ENCODE measurements around the gene NUDT16L1. TPM values are rescaled to one million over a fixed set of nuclear protein-coding genes. Genes with fewer than 3 reads are reported as not detected.
A peak's percentile ranks its signal among the peaks of the same experiment; 100 is the strongest.

The NUDT16L1 gene
- total RNA-seq, 1 donor, result 28.5 TPM

DNA sequence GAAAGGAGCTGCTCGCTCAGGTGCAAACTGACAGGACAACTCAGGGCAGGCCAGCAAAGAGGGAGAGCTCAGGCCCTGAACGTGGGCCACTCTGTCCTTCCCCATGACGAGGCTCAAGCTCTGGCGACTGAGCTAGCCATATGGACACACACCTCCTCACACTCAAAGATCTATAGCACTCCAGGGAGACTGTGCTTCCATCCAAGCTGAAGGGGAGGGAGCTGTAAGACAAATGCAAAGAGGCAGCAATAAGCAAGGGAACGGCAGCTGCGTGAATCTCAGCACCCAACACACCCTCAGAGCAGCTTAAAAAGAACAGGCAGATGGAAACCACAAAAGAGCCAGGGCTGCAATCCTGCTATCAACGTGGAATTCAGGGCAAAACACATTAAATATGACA is 13.5 kb downstream of the NUDT16L1 start:
- no peak for DNase-seq (ENCODE audit: low read depth)
- TF ChIP-seq CTCF (IDR thresholded peaks at IDR 0.05; ENCODE audit: insufficient read depth, low read depth, low read length), result no peak
- no peak overlapping the region for H3K4me3 ChIP-seq (ENCODE audit: low read depth, low read length)

- no peak for TF ChIP-seq CTCF (IDR thresholded peaks at IDR 0.05; ENCODE audit: insufficient read depth, low read depth, low read length)
- peak; percentile 27 for DNase-seq (ENCODE audit: low read depth)
- H3K4me3 ChIP-seq (ENCODE audit: low read depth, low read length), result no peak overlapping the region
These were observed 16.1 kb downstream of the NUDT16L1 start for GRCh38 chr16:4709481-4709880.

DNA sequence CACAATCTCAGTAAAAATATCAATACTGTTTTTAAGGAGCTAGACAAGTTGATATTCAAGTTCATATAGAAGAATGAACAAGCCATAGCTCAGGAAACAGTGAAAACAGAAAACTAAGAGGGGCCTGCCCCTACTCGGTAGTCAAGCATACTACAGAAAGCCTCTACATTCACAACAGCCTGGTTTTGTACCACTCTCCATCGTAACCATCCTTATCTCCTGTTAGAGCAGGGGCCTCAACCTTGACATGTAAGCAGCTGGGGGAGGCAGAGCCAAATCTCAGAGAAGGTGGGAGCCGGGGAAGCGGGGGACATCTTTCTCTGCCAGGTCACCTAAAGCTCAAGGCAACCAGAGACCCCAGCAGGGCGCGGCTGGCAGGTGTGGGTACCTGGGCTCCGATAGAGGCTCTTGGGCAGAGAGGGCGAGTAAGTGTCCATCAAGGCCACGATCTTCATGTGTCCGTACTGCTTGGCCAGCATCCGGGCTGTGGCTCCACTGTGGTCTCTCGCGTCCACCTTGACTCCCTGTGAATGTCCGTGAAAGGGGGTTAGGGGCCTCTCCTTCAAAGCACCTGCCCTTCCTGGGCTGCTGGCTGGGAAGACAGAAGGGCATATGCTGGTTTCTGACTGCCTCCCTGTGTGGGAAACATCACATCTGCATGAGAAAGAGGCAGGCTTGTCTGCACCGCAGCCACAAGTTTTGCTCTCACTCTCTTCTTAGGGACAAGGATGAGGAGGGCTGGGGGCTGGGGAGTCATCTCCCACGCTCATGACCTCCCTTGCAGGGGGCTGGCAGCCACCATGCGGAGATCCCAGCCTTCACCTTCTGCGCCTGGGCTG is 20.5 kb downstream of the NUDT16L1 start:
- H3K4me3 ChIP-seq (ENCODE audit: low read depth, low read length), result no peak overlapping the region
- no peak for TF ChIP-seq CTCF (IDR thresholded peaks at IDR 0.05; ENCODE audit: insufficient read depth, low read depth, low read length)
- DNase-seq (ENCODE audit: low read depth), result no peak

GRCh38 chr16:4714996-4715395 is 21.6 kb downstream of the NUDT16L1 start:
- no peak overlapping the region for H3K4me3 ChIP-seq (ENCODE audit: low read depth, low read length)
- DNase-seq (ENCODE audit: low read depth), result no peak
- no peak for TF ChIP-seq CTCF (IDR thresholded peaks at IDR 0.05; ENCODE audit: insufficient read depth, low read depth, low read length)

- no peak for DNase-seq (ENCODE audit: low read depth)
- H3K4me3 ChIP-seq (ENCODE audit: low read depth, low read length), result no peak overlapping the region
- TF ChIP-seq CTCF (IDR thresholded peaks at IDR 0.05; ENCODE audit: insufficient read depth, low read depth, low read length), result no peak
These were observed 25.1 kb downstream of the NUDT16L1 start for GRCh38 chr16:4718466-4718865.

- no peak for TF ChIP-seq CTCF (IDR thresholded peaks at IDR 0.05; ENCODE audit: insufficient read depth, low read depth, low read length)
- H3K4me3 ChIP-seq (ENCODE audit: low read depth, low read length), result no peak overlapping the region
- DNase-seq (ENCODE audit: low read depth), result no peak
These were observed 29.9 kb downstream of the NUDT16L1 start for GRCh38 chr16:4723071-4723767.

All from fibroblast of villous mesenchyme (primary cell).